HepG2 (cell line): ENCODE data around the gene DLEC1.

Source experiments
- CTCF ChIP-seq: sonication (generic); formaldehyde crosslinking; IDR thresholded peaks from 2 replicates; pipeline ENCODE4 v1.5.0; 2020; ENCODE audit warnings: mild to moderate bottlenecking, missing genetic modification reagents, moderate library complexity
- EED ChIP-seq: sonication (generic); formaldehyde crosslinking; IDR thresholded peaks from 2 replicates; pipeline ENCODE4 v1.5.0; 2020; ENCODE audit warnings: mild to moderate bottlenecking, missing genetic modification reagents
- POLR2A ChIP-seq, 2 experiments: IDR thresholded peaks; 2 replicates each; pipeline ENCODE4 v1.6.1; 2011; ENCODE audit warnings: low read depth in 2 of 2, low read length in 2 of 2, mild to moderate bottlenecking in 1 of 2, moderate library complexity in 1 of 2; ENCODE audit not compliant: insufficient read depth in 1 of 2
- ZNF274 ChIP-seq: sonication (generic); formaldehyde crosslinking; IDR thresholded peaks from 2 replicates; pipeline ENCODE4 v1.5.1; 2020; ENCODE audit warnings: mild to moderate bottlenecking, missing genetic modification reagents

- TF ChIP-seq ZNF274 (CRISPR knock-in tag), result no peak
- no peak for TF ChIP-seq CTCF (CRISPR knock-in tag)
- no peak for TF ChIP-seq POLR2A (IDR thresholded peaks at IDR 0.05; ENCODE audit: insufficient read depth in 1 of 2, low read depth in 2 of 2, low read length in 2 of 2)
- TF ChIP-seq EED (CRISPR knock-in tag), result no peak
Observed at GRCh38 chr3:38086496-38086895, 47.5 kb downstream of the DLEC1 start.
